ENCODE results near the gene VSTM2L. TPM values are rescaled to one million over a fixed set of nuclear protein-coding genes. Genes with fewer than 3 reads are reported as not detected.

The VSTM2L gene
- polyA plus RNA-seq, 1 donor from 2014 or later: 22.1 TPM

- H3K27ac ChIP-seq (ENCODE audit: low read length): no peak overlapping the region
- H3K4me3 ChIP-seq (ENCODE audit: low read length): no peak overlapping the region
- H3K9me3 ChIP-seq (ENCODE audit: low read length): no peaks in the 10 kb centered on the region
- H3K9ac ChIP-seq (ENCODE audit: low read length): no peak overlapping the region
- H3K4me2 ChIP-seq (ENCODE audit: low read length): no peak overlapping the region
- no peaks in the 10 kb centered on the region for H4K20me1 ChIP-seq (ENCODE audit: insufficient read depth)
- H3K36me3 ChIP-seq (ENCODE audit: insufficient read depth, low read length): no peaks in the 10 kb centered on the region
- TF ChIP-seq, protein P1, sequence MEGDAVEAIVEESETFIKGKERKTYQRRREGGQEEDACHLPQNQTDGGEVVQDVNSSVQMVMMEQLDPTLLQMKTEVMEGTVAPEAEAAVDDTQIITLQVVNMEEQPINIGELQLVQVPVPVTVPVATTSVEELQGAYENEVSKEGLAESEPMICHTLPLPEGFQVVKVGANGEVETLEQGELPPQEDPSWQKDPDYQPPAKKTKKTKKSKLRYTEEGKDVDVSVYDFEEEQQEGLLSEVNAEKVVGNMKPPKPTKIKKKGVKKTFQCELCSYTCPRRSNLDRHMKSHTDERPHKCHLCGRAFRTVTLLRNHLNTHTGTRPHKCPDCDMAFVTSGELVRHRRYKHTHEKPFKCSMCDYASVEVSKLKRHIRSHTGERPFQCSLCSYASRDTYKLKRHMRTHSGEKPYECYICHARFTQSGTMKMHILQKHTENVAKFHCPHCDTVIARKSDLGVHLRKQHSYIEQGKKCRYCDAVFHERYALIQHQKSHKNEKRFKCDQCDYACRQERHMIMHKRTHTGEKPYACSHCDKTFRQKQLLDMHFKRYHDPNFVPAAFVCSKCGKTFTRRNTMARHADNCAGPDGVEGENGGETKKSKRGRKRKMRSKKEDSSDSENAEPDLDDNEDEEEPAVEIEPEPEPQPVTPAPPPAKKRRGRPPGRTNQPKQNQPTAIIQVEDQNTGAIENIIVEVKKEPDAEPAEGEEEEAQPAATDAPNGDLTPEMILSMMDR (IDR thresholded peaks at IDR 0.05; ENCODE audit: poor library complexity, severe bottlenecking): no peak
- TF ChIP-seq RAD21 (conservative IDR thresholded peaks at IDR 0.05) (no peak), SMC3 (conservative IDR thresholded peaks at IDR 0.05; ENCODE audit: poor library complexity) (no peak), MXI1 (conservative IDR thresholded peaks at IDR 0.05; ENCODE audit: poor library complexity, severe bottlenecking) (no peak), EP300 (conservative IDR thresholded peaks at IDR 0.05; ENCODE audit: poor library complexity, severe bottlenecking) (no peak), POLR2AphosphoS5 (IDR thresholded peaks at IDR 0.05) (no peak), EZH2 (IDR thresholded peaks at IDR 0.05; ENCODE audit: borderline replicate concordance, insufficient read depth, low read length, poor library complexity, severe bottlenecking) (no peak), TAF1 (IDR thresholded peaks at IDR 0.05; ENCODE audit: low read depth) (no peak)
- TF ChIP-seq, protein P2, sequence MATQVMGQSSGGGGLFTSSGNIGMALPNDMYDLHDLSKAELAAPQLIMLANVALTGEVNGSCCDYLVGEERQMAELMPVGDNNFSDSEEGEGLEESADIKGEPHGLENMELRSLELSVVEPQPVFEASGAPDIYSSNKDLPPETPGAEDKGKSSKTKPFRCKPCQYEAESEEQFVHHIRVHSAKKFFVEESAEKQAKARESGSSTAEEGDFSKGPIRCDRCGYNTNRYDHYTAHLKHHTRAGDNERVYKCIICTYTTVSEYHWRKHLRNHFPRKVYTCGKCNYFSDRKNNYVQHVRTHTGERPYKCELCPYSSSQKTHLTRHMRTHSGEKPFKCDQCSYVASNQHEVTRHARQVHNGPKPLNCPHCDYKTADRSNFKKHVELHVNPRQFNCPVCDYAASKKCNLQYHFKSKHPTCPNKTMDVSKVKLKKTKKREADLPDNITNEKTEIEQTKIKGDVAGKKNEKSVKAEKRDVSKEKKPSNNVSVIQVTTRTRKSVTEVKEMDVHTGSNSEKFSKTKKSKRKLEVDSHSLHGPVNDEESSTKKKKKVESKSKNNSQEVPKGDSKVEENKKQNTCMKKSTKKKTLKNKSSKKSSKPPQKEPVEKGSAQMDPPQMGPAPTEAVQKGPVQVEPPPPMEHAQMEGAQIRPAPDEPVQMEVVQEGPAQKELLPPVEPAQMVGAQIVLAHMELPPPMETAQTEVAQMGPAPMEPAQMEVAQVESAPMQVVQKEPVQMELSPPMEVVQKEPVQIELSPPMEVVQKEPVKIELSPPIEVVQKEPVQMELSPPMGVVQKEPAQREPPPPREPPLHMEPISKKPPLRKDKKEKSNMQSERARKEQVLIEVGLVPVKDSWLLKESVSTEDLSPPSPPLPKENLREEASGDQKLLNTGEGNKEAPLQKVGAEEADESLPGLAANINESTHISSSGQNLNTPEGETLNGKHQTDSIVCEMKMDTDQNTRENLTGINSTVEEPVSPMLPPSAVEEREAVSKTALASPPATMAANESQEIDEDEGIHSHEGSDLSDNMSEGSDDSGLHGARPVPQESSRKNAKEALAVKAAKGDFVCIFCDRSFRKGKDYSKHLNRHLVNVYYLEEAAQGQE (IDR thresholded peaks at IDR 0.05; ENCODE audit: borderline replicate concordance): no peak
- no peak overlapping the region for H2AFZ ChIP-seq (ENCODE audit: low read depth, low read length)
- H3K27me3 ChIP-seq (ENCODE audit: insufficient read depth, low read depth, low read length): no peaks in the 10 kb centered on the region
- no peaks in the 10 kb centered on the region for H3F3A ChIP-seq (ENCODE audit: insufficient read depth, low read length, poor library complexity, severe bottlenecking)
- H3K79me2 ChIP-seq (replicated peaks; ENCODE audit: insufficient read depth, low read length): no peaks in the 10 kb centered on the region
- no peaks in the 10 kb centered on the region for H3K9me2 ChIP-seq (ENCODE audit: insufficient read depth, low read length)
Measured at GRCh38 chr20:37879843-37880242, 23.1 kb upstream of the VSTM2L start.

- no peak overlapping the region for H3K27ac ChIP-seq (ENCODE audit: low read length)
- no peak for TF ChIP-seq SMC3 (conservative IDR thresholded peaks at IDR 0.05; ENCODE audit: poor library complexity)
- no peak for TF ChIP-seq MXI1 (conservative IDR thresholded peaks at IDR 0.05; ENCODE audit: poor library complexity, severe bottlenecking)
- TF ChIP-seq EZH2 (IDR thresholded peaks at IDR 0.05; ENCODE audit: borderline replicate concordance, insufficient read depth, low read length, poor library complexity, severe bottlenecking): no peak
- TF ChIP-seq POLR2AphosphoS5 (IDR thresholded peaks at IDR 0.05): no peak
- TF ChIP-seq, protein P1 (IDR thresholded peaks at IDR 0.05; ENCODE audit: poor library complexity, severe bottlenecking): no peak
- TF ChIP-seq, protein P2 (IDR thresholded peaks at IDR 0.05; ENCODE audit: borderline replicate concordance): no peak
- TF ChIP-seq RAD21 (conservative IDR thresholded peaks at IDR 0.05): no peak
- H3F3A ChIP-seq (ENCODE audit: insufficient read depth, low read length, poor library complexity, severe bottlenecking): no peaks in the 10 kb centered on the region
- no peaks in the 10 kb centered on the region for H3K27me3 ChIP-seq (ENCODE audit: insufficient read depth, low read depth, low read length)
- no peak overlapping the region for H3K9ac ChIP-seq (ENCODE audit: low read length)
- no peaks in the 10 kb centered on the region for H3K9me2 ChIP-seq (ENCODE audit: insufficient read depth, low read length)
- H4K20me1 ChIP-seq (ENCODE audit: insufficient read depth): no peaks in the 10 kb centered on the region
- no peak overlapping the region for H3K4me2 ChIP-seq (ENCODE audit: low read length)
- no peaks in the 10 kb centered on the region for H3K9me3 ChIP-seq (ENCODE audit: low read length)
- H3K4me3 ChIP-seq (ENCODE audit: low read length): no peak overlapping the region
- H2AFZ ChIP-seq (ENCODE audit: low read depth, low read length): no peak overlapping the region
- no peaks in the 10 kb centered on the region for H3K36me3 ChIP-seq (ENCODE audit: insufficient read depth, low read length)
- no peaks in the 10 kb centered on the region for H3K79me2 ChIP-seq (replicated peaks; ENCODE audit: insufficient read depth, low read length)
Measured at GRCh38 chr20:37880726-37881591, 22.0 kb upstream of the VSTM2L start.
